CD4-positive, alpha-beta T cell treated with Interleukin-4 for 1 hour (primary cell): ENCODE measurements around the gene MASP2.
"Not testable (repeated sequence)": the region's sequence is repeated elsewhere in the genome, so short reads cannot be mapped to it uniquely, and the experiment has no call there.

Source experiments
- DNase-seq, 2 donors: peaks; one replicate each; pipeline ENCODE4 v3.0.0-alpha.2; 2020 to 2022

The MASP2 gene

GRCh38 chr1:11058026-11058425, 11.0 kb upstream of the MASP2 start:
- DNase-seq, result no peak

DNA sequence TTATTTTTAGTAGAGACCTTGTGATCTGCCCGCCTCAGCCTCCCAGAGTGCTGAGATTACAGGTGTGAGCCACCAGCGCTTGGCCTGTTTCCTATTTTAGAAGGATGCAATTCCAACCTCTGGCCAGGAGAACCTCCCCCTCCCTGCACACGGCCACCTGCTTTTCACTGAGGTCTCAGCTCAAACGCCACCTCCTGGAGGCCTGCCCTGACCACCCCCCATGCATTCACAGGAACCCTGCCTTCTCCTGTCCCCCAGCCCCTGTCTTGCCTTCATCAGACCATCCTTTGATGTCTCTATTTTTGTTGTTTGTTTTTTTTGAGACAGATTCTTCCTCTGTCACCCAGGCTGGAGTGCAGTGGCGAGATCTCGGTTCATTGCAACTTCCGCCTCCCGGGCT, 10.4 kb upstream of the MASP2 start:
- DNase-seq, result no peak

DNA sequence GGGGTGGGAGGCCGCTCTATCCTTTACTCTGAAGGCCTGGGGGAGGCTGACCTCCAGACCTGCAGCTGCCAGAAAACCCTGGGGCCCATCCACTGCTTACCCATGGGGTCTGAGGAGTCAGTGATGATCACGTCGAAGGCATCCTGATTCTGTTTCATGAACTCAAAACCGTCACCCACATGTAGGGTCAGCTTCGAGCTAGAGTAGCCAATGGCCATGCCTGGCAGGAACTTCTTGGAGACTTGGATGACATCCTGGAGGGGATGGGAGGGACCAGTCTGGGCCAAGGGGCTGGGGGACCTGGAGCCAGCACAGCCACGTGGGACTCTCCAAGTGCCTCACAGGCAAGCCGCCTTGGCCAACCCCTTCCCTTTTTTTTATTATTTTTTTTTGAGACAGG, 9.5 kb upstream of the MASP2 start:
- DNase-seq, result no peak

- no peak for DNase-seq
These were observed 8.6 kb upstream of the MASP2 start for GRCh38 chr1:11055676-11056075.

DNA sequence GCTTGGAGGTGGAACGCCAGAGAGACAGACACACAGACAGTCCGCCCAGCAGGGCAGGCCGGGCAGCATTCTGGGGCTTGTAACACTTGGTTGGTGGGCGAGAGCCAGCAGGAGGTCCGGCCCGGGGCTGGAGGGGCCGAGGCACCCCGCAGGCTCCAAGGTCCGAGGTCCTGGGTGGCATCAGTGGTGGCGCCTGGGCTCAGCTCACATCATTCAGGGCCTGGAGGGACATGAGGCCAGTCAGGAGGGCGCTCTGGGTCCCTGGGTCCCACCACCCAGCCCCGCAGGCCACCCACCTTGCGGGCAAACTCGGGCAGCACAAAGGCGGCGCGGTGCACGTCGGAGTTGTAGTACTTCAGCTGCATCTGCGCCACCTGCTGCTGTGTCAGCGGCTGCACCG, 7.6 kb upstream of the MASP2 start:
- DNase-seq, result no peak

- no peak for DNase-seq
These were observed 7.1 kb upstream of the MASP2 start for GRCh38 chr1:11054181-11054580.

DNA sequence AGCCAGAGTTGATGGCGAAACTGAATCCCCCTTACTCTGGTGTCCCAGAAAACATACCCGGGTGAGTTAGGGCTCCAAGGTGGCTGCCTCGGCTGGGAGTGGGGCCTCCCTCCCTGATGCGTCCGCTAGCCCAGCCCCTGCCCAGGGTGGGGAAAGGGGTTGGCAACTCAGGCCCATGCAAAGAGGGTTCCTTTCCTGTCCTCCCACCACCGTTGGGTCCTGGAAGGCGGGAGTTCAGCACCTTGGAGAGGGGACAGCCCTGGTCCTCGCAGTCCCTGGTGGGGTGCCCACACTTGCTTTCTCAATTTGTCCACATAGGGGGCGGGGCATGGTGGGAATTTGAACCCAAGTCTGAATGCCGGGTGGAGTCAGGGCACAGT, 6.7 kb upstream of the MASP2 start:
- DNase-seq, result no peak

- no peak for DNase-seq
These were observed 6.1 kb upstream of the MASP2 start for GRCh38 chr1:11052839-11053757.

DNA sequence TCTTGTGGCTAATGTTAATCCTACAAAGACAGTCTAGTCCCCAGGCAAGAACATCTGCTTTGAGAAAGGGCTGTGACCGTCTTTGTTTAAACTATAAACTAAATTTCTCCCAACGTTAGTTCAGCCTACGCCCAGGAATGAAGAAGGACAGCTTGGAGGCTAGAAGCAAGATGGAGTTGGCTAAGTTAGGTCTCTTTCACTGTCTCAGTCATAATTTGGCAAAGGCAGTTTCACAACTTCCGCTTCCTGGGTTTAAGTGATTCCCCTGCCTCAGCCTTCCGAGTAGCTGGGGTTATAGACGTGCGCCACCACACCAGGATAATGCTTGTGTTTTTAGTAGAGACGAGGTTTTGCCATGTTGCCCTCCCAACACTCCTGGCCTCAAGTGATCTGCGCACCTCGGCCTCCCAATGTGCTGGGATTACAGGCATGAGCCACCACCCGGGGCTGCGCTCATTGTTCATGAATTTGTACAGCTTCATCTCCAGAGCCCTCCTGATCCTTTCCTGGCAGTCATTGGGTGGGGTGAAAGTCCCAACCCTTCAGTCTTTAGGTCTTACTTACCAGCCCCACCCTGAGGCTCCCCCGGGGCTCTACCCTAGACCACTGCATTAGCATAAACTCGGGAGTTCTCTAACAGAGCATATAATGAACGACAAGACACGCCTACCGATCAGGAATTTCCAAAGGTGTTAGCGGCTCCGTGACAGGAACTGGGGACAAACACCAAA, 4.9 kb upstream of the MASP2 start:
- no peak for DNase-seq

DNA sequence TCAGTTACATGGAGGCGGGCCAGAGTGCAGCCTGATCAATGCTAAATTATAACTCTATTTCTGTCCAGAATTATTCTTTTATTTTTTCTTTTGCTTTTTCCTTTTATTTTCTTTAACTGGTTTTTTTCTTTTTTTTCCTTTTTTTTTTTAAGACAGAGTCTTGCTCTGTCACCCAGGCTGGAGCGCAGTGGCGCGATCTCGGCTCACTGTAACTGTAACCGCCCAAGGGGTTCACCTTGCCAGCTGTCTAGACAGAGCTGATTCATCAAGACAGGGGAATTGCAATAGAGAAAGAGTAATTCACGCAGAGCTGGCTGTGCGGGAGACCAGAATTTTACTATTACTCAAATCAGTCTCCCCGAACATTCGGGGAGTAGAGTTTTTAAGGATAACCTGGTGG, 4.1 kb upstream of the MASP2 start:
- DNase-seq, result not testable (repeated sequence)

DNA sequence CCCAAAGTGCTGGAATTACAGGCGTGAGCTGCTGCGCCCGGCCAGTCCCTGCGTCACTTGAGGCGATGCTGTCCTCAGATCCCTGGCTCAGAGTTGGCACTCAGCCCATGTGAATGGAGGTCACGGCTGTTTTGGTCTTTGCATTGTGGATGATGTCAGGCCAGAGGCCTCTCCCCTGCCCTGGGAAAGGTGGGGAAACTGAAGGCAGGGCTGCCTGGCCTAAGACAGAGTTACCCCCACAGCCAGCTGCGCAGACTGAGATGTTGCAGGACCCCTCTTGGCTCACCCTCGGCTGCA, 821 bp downstream of the MASP2 start:
- DNase-seq, result no peak

- no peak for DNase-seq
These were observed 1.4 kb downstream of the MASP2 start for GRCh38 chr1:11045428-11046269.

- DNase-seq, result no peak
These were observed 2.1 kb downstream of the MASP2 start for GRCh38 chr1:11044849-11045427.

- no peak for DNase-seq
These were observed 2.8 kb downstream of the MASP2 start for GRCh38 chr1:11044086-11044848.

- no peak for DNase-seq
These were observed 3.8 kb downstream of the MASP2 start for GRCh38 chr1:11042995-11043874.

DNA sequence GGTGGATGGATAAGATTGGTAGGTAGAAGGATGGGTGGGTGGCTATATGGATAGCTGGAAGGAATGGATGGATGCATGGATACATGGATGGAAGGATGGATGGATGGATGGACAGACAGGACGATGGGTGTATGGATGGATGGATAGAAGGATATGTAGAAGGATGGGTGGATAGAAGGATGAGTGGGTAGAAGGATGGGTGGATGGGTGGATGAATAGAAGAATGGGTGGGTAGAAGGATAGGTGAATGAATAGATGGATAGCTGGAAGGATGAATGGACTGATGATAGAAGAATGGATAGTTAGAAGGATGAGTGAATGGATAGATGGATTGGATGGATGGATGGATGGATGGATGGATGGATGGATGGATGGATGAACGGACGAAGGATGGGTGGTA, 5.0 kb downstream of the MASP2 start:
- no peak for DNase-seq

- no peak for DNase-seq
These were observed 6.0 kb downstream of the MASP2 start for GRCh38 chr1:11041048-11041447.

DNA sequence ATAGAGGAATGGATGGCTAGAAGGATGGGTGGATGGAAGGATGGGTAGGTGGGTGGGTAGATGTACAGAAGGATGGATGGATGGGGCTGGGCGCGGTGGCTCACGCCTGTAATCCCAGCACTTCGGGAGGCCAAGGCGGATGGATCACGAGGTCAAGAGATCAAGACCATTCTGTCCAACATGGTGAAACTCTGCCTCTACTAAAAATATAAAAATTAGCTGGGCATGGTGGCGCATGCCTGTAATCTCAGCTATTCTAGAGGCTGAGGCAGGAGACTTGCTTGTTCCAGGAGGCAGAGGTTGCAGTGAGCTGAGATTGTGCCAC, 7.0 kb downstream of the MASP2 start:
- DNase-seq, result not testable (repeated sequence)

DNA sequence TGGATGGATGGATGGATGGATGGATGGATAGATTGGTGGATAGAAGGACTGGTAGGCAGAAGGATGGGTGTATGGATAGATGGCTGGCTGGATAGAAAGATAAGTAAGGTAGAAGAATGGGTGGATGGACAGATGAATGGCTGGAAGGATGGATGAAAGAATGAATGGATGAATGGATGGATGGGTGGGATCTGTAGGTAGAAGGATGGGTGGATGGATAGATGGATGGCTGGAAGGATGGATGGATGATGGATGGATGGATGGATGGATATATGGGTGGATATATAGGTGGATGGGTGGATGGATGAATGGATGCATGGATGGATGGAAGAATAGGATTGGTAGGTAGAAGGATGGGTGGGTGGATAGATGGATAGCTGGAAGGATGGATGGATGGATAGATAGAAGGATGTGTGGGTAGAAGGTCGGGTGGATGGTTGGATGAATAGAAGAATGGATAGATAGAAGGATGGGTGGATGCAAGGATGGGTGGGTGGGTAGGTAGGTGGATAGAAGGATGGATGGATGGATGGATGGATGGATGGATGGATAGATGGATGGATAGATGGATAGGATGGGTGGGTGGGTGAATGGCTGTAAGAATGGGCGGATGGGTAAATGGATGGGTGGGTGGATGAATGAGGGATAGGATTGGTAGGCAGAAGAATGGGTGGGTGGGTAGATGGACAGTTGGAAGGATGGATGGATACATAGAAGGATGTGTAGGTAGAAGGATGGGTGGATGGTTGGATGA, 7.5 kb downstream of the MASP2 start:
- DNase-seq, result no peak

DNA sequence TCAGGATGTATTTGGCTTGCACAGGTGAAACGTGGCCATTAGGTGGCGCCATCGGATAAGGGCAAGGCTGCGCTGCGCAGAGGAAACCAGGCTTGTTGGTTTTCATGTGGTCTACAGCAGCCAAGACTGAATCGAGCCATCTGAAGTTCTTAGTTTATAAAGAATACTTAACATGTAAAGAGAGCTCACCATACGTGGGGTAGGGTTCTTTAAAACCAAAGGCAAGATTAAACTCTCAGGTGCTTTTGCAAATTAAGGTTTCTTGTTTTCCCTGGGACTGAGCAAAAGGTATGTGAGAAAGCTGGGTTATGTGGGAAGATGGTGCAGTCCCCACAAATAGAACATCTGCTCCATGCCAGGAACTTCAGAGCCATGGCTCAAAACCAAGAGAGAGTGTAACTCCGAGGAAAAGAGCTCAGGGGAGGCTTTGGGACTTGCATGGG, 9.3 kb downstream of the MASP2 start:
- peak; percentile 88 to 89 for DNase-seq
